ENCODE measurements around the gene HOXA5.

HOXA5 gene

GRCh38 chr7:27159266-27160144 is 16.0 kb upstream of the HOXA5 start:
- no peak for DNase-seq (ENCODE audit: low read depth)

DNA sequence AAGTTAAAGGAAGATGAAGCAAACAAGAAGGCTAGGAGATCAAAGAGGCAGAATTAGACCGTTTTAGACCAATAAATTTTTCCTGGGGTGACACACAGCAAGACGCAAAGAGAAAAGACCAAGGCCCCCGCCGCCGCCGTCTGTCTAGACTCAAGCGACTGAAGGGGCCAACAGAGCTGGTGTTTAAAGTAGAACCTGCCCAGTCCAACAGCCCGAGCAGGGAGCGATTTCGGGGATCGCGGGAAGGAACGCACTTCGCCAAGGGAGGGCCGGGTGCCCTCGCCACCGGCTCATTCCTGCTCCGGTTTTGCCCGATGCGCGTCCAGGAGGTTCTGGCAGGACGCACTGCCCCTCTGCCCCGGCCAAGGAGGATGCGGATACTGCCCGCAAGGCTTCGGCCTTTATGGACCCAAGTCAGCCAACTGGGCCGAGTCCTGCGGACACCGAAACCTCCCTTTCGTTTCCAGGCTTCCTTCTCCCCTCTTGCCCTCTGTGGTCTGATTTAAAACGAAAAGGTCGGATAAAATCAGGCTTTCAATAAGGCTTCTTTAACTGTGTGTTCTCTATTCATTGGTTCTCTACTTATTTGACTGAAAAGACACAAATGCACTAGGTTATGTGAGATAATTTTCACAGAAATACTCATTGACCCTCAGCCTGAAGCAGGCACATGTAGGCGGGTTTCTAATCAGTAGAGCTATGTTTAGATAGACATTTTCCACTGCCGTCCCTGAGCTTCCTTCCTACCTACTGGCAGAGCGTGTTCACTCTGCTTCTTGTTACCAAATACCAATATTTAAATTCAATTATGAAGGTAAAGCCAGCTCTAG is 15.2 kb upstream of the HOXA5 start:
- DNase-seq (ENCODE audit: low read depth): no peak

DNA sequence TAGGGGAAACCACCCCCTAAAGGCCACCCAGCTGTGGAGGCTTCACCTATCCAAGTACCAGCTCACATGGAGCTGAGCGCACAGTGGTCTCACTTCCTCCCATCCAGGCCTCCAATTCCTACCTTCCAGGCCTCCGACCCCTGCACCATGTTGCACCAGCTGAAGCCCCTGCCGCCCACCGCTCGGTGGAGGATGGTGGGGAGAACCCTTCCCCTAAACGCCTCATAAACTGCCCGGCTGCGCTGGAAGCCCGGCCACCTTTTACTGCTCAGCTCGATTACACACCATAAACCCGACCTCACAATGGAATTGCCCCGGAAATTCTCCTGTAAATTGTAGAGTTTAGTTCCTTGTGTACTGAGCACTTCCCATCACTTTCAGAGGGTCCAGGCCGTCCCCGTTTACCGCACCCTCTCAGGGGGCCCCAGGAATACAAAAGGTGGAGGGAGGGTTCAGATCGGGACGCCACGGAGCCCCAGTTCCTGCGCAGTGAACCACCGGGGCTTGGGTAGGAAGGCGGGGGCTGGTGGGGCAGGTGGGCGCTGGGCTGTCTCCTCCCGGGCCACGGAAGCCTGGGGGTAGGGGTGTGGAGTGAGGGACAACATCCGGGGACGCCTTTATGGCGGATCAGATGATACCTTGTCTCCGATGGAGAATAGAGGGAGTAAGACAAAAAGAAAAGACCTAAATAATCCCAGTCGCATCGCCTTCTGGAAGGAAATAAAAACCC is 14.4 kb upstream of the HOXA5 start:
- DNase-seq (ENCODE audit: low read depth): no peak

DNA sequence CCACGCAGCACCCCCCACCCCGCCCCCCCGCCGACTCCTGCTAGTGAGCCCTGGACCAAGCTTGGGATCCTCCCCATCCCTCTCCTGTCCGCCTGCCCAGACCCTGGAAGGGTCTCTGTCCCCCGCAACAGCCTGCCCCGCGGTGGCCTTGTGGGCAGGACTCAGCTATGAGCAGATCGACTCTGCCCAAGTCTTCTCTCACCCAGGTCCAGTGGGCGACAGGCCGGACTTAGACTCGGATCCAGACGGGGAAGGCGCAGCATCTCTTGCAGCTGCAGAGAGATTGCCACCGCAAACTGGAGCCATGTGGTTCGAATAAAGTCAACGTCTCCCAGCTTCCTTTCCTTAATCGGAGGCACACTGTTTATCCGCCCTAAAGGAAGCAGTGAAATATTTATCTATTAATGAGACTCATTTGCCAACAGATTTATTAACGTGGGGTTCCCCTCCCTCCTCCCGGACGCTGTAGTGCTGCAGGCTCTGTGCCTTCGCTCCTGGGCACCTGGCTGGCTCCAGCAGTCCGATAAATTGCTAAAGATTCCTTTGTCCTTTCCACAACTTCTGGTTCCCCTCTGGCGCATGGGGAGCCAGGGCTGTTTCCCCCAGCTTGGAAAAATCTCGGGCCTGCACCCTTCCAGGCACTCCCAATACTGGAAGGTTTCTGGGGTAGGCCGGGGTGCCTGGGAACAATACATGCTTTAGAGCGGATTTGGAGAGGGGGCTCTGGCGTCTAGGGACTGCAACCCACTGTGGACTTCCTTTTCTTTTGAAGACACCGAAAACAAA is 13.6 kb upstream of the HOXA5 start:
- no peak for DNase-seq (ENCODE audit: low read depth)

DNA sequence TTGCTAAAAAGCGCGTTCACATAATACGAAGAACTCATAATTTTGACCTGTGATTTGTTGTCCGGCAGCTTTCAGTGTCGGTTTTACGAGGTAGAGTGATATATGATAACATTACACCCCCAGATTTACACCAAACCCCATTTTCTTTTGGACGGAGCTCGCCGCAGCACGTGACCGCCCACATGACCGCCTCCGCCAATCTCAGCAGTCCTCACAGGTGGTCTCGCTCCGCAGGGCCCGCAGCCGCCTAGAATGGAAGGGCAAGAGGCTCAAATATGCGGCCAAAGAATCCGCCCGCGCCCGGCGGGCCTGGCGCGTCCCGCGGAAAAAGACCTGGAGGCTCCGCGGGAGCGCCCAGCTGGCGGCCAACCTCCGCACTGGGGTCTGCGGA is 13.0 kb upstream of the HOXA5 start, which contains the start of gene HOXA7:
TSS of gene HOXA7 (minus strand) at position 168 of the 391 bp plus-strand sequence. CDS start at position 38, 130 bp downstream.
- DNase-seq (ENCODE audit: low read depth): no peak

- no peak for DNase-seq (ENCODE audit: low read depth)
Measured at GRCh38 chr7:27155816-27156507, 12.5 kb upstream of the HOXA5 start.

- DNase-seq (ENCODE audit: low read depth): no peak
Measured at GRCh38 chr7:27154901-27155815, 11.7 kb upstream of the HOXA5 start.

GRCh38 chr7:27154369-27154768 is 10.9 kb upstream of the HOXA5 start:
- no peak for DNase-seq (ENCODE audit: low read depth)

- no peak for DNase-seq (ENCODE audit: low read depth)
Measured at GRCh38 chr7:27153526-27153925, 10.0 kb upstream of the HOXA5 start.

GRCh38 chr7:27152816-27153442 is 9.4 kb upstream of the HOXA5 start:
- DNase-seq (ENCODE audit: low read depth): no peak

DNA sequence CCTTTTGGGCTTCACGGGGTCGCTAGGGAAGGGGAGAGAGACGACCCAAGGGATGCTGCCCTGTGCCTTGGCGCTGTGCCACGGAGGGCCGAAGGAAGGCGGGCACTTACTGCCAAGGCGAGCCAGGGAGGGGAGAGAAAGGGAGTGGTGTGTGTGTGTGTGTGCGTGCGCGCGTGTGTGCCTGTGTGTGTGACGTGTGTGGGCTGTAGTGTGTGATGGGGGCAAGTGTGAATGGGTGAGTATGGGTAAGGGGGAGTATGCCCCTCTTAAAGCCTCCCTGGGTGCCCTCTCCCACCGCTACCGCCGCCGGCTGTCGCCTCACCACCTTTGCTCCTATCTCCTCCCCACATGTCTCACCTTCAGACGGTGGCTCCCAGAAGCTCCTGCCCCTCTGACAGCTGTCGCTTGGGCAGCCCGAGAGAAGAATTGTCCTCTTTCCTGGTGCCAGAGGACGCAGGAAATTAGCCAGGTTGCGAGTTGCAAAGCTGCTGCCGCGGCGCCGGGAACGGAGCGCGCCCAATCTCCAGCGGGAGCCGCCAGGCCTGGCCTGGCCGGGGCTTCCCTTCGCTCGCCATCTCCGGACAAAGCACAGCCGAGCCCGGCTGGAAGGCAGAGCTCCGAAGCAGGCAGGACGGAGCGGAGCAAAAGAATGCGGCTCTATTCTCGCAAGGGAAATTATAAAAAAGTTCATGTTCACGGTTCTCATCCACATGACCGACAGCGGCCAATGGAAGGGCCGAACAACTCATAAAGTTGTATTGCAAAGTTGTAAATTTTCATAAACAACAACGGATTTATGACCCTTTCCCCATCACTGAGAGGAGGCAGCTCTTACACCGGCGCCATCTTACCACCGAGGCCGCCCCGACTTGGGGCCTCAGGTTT is 8.7 kb upstream of the HOXA5 start, which contains the start of gene HOXA3:
TSS of gene HOXA3 (minus strand) at position 653 of the 885 bp plus-strand sequence. CDS start 41,943 bp downstream, outside the sequence.
- DNase-seq (ENCODE audit: low read depth): no peak

GRCh38 chr7:27151341-27151930 is 8.0 kb upstream of the HOXA5 start:
- DNase-seq (ENCODE audit: low read depth): no peak

- DNase-seq (ENCODE audit: low read depth): peak; percentile 45
Measured at GRCh38 chr7:27150568-27151340, 7.3 kb upstream of the HOXA5 start.

- no peak for DNase-seq (ENCODE audit: low read depth)
Measured at GRCh38 chr7:27149842-27150567, 6.5 kb upstream of the HOXA5 start.

- DNase-seq (ENCODE audit: low read depth): no peak
Measured at GRCh38 chr7:27148756-27149641, 5.5 kb upstream of the HOXA5 start.

Data from fibroblast of gingiva (primary cell).